ENCODE measurements around the gene ZEB2. TPM values are rescaled to one million over a fixed set of nuclear protein-coding genes. Genes with fewer than 3 reads are reported as not detected.

Gene ZEB2
- total RNA-seq, 1 experiment from 2014 or later = 1.1 TPM

DNA sequence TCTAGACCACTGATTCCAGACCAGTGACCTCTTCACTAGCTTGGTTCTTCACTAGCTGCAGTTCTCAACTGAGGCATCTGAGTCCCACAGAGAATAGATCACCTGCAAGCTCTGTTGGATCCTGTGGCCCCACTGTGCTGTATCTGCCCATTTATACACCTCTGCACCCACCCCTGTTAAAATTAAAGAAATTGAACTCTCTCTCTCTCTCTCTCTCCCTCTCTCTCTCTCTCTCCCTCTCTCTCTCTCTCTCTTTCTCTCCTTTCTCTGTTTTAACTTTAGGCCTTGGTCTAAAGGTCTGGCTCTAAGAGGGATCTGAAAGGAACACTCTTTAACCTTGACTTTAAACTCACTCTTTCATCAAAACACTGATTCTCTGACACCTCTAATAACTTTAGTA, 150.5 kb downstream of the ZEB2 start:
- ChIA-PET CTCF (no interaction called here), POLR2A (no interaction called here)
- DNase-seq (ENCODE audit: low read depth, low spot score) = no peak
- intact Hi-C loops (cut with micrococcal nuclease; ENCODE audit: unreplicated experiment) (no loop called here), in situ Hi-C loops (cut with HindIII; ENCODE audit: low pct_unique_long_range_greater_than_20kb, low sequenced_read_pairs) (no loop called here)
- H3K4me1 ChIP-seq (ENCODE audit: control insufficient read depth, insufficient read depth, low read length) = no peaks in the 10 kb centered on the region
- H3K9me3 ChIP-seq (ENCODE audit: control insufficient read depth, insufficient read depth, low read depth, low read length) = no peaks in the 10 kb centered on the region
- BruUV-seq (replicated peaks) = no TSS peak
- TF ChIP-seq, protein P1, sequence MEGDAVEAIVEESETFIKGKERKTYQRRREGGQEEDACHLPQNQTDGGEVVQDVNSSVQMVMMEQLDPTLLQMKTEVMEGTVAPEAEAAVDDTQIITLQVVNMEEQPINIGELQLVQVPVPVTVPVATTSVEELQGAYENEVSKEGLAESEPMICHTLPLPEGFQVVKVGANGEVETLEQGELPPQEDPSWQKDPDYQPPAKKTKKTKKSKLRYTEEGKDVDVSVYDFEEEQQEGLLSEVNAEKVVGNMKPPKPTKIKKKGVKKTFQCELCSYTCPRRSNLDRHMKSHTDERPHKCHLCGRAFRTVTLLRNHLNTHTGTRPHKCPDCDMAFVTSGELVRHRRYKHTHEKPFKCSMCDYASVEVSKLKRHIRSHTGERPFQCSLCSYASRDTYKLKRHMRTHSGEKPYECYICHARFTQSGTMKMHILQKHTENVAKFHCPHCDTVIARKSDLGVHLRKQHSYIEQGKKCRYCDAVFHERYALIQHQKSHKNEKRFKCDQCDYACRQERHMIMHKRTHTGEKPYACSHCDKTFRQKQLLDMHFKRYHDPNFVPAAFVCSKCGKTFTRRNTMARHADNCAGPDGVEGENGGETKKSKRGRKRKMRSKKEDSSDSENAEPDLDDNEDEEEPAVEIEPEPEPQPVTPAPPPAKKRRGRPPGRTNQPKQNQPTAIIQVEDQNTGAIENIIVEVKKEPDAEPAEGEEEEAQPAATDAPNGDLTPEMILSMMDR (IDR thresholded peaks at IDR 0.05) = no peak
- TF ChIP-seq, protein P2, sequence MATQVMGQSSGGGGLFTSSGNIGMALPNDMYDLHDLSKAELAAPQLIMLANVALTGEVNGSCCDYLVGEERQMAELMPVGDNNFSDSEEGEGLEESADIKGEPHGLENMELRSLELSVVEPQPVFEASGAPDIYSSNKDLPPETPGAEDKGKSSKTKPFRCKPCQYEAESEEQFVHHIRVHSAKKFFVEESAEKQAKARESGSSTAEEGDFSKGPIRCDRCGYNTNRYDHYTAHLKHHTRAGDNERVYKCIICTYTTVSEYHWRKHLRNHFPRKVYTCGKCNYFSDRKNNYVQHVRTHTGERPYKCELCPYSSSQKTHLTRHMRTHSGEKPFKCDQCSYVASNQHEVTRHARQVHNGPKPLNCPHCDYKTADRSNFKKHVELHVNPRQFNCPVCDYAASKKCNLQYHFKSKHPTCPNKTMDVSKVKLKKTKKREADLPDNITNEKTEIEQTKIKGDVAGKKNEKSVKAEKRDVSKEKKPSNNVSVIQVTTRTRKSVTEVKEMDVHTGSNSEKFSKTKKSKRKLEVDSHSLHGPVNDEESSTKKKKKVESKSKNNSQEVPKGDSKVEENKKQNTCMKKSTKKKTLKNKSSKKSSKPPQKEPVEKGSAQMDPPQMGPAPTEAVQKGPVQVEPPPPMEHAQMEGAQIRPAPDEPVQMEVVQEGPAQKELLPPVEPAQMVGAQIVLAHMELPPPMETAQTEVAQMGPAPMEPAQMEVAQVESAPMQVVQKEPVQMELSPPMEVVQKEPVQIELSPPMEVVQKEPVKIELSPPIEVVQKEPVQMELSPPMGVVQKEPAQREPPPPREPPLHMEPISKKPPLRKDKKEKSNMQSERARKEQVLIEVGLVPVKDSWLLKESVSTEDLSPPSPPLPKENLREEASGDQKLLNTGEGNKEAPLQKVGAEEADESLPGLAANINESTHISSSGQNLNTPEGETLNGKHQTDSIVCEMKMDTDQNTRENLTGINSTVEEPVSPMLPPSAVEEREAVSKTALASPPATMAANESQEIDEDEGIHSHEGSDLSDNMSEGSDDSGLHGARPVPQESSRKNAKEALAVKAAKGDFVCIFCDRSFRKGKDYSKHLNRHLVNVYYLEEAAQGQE (IDR thresholded peaks at IDR 0.05; ENCODE audit: insufficient read depth in 1 of 2, low read depth in 2 of 2, low read length in 1 of 2) = no peak
- no peak for TF ChIP-seq TCF7L2 (IDR thresholded peaks at IDR 0.05; ENCODE audit: low read depth, low read length)
- H3K36me3 ChIP-seq (ENCODE audit: control insufficient read depth, insufficient read depth, low read length) = no peaks in the 10 kb centered on the region
- no peak overlapping the region for H3K4me3 ChIP-seq (ENCODE audit: low read depth in 2 of 2, low read length in 2 of 2)
- peaks cover 4% of the 10 kb centered on the region; the same call in 1 of the 2 replicates for H3K27me3 ChIP-seq (ENCODE audit: control insufficient read depth, insufficient read depth, low read length)
- no peak overlapping the region for H3K27ac ChIP-seq (ENCODE audit: low read length)
- ATAC-seq = no peak

DNA sequence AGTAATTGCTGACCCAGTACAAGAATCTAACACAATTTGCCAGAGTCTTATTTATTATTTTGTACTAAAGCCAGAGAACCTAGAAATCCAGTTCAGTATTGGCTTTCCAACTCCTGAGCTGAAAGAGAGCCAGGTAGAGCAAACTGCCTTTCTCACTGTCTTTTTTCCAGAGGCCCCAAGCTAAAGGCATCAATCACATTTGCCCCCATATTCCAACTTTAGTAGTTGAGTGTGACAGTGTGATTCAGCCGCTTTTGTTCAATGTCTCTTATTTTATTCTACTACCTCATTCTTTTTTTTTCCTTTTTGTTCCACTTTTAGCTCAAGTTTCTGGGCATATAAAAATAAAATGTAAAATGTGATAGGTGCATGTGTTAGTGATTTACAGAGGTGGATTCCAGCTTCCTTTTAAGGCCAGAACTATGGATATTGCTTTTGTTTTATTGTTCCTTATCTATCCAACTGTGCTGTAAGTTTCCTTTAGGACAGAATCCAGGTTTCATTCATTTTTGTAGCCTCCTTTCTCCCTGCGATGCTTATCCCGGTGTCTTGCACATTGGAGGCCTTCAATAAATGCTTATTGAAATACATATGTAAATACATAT, 153.0 kb downstream of the ZEB2 start:
- intact Hi-C loops (cut with micrococcal nuclease; ENCODE audit: unreplicated experiment) (no loop called here), in situ Hi-C loops (cut with HindIII; ENCODE audit: low pct_unique_long_range_greater_than_20kb, low sequenced_read_pairs) (no loop called here)
- BruUV-seq (replicated peaks) = no TSS peak
- Histone ChIP-seq H3K27me3 (ENCODE audit: control insufficient read depth, insufficient read depth, low read length) (peaks cover 2% of the 10 kb centered on the region; the same call in 1 of the 2 replicates), H3K4me1 (ENCODE audit: control insufficient read depth, insufficient read depth, low read length) (no peaks in the 10 kb centered on the region), H3K36me3 (ENCODE audit: control insufficient read depth, insufficient read depth, low read length) (no peaks in the 10 kb centered on the region), H3K4me3 (ENCODE audit: low read depth in 2 of 2, low read length in 2 of 2) (no peak overlapping the region), H3K27ac (ENCODE audit: low read length) (no peak overlapping the region), H3K9me3 (ENCODE audit: control insufficient read depth, insufficient read depth, low read depth, low read length) (no peaks in the 10 kb centered on the region)
- TF ChIP-seq, protein P1 (IDR thresholded peaks at IDR 0.05) = no peak
- no peak for TF ChIP-seq POLR2AphosphoS5 (IDR thresholded peaks at IDR 0.05; ENCODE audit: low read depth, low read length)
- no peak for TF ChIP-seq SIN3A (IDR thresholded peaks at IDR 0.05; ENCODE audit: borderline replicate concordance, insufficient read depth, low read depth, low read length)
- TF ChIP-seq, protein P2 (IDR thresholded peaks at IDR 0.05; ENCODE audit: insufficient read depth in 1 of 2, low read depth in 2 of 2, low read length in 1 of 2) = no peak
- TF ChIP-seq TCF7L2 (IDR thresholded peaks at IDR 0.05; ENCODE audit: low read depth, low read length) = no peak
- ATAC-seq (no peak), DNase-seq (ENCODE audit: low read depth, low spot score) (no peak)
- ChIA-PET POLR2A (no interaction called here), CTCF (no interaction called here)

All from Panc1 (cell line).